Stimulated activated CD4-positive, alpha-beta T cell treated with anti-CD3 and anti-CD28 coated beads, TNF-alpha, amount 100 ng/mL, for 48 hours (primary cell): Measurements from ENCODE around the gene PRDX5.

Experiments used
- DNase-seq, 3 donors: peaks; one replicate each; pipeline ENCODE4 v3.0.0-alpha.2; 2020; ENCODE audit warnings: low read depth in 3 of 3

Gene PRDX5

GRCh38 chr11:64317961-64318765 lies at the start of gene PRDX5:
PRDX5 (plus strand) TSS chr11:64318121; CDS start chr11:64318216, 95 bp downstream.
- peak; percentile 86 to 92 (median 91) for DNase-seq

DNA sequence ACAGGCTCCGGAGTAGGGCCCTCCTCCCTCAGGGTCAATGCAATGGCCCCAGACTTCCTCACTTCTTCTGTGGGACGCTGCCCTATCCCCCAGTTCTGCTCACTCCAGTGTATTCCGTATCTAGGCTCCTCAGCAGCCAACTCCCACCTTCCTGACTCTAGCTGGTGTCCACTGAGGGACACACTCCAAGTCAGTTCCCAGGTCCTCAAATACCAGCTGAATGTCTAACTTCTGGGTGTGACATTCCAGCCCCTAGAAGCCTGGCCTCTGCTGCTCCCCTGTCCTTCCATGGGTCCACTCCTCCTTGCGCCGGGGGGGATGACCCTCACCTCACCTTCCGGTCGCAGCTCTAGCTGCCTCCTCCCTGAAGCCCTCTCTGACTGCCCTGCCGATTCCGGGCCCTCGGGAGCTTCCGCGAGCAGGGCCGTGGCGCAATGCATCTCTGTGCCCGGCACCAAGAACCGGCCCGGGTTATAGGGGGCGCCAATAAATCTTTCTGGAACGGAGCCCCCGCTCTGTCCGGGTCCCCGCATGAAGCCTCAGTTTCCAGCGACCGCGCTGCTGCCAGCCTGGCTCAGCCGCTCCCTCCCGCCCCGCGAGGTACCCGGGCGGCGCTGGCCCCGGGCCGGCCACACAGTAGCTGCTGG lies 48.9 kb upstream of the PRDX5 start:
- DNase-seq = no peak

DNA sequence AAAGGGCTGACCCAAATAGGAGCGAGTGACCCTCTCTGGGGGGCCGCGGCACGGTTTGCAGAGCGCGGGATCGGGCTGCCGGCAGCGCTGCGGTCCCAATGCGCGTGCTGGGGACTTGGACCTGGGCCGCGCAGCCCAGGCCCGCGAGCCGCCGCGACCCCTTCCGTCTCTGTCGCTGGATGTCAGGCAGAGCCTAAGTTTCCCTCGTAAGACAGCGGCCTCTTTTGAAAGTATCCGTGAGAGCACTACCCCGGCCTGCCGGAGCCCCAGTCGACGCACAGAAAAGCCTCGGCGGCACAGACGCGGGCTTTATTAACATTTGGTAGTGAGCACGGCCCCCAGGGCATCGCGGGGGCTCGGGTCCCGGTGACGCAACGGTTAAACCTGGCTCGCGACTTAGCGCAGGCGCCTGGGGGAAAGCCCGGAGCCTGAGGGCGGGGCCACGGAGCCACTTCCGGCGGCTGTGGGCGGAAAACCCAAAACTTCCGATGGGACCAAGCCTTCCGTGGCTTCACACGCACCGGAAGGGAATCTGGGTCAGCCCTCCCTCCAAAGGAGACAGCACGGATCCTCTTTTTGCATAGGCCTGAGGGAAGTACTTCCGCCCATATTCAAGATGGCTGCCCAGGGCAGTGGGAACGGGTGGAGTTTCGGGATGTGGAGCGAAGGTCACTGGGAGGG lies 48.2 kb upstream of the PRDX5 start:
- peak; percentile 94 to 96 (median 95) for DNase-seq

DNA sequence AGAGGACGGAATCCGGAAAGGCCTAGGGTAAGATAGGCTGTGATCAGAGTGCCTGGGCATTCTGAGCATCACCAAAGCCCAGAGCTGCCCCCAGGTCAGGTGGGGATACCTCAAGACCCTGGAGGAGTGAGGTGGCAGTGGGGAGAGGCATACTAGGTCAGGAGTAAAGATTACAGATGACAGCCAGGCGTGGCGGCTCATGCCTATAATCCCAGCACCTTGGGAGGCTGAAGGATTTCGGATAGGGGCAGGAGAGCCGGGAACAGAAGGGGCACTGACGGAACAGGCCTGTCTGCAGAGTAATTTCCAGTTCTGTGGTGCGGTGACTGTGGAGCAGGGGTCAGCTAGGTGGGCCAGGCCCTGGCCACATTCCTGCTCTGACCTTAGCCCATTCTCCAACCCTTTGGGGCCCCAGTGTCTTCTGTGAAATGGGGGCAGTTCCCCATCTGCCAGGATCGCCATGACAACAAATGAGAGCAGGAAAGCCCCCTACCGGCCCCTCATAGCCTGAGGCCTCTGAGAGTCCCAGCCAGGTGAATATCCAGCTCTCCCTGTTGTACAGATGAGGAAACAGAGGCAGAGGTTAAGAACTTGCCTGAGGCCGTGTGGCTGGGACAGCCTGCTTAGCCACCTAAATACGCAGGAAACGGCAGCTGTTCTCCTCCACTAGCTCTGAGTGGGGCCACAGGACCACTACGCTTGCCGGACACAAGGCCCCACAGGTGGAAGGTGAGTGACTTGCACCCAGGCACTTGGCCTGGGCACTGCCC lies 42.7 kb upstream of the PRDX5 start:
- DNase-seq = no peak

DNA sequence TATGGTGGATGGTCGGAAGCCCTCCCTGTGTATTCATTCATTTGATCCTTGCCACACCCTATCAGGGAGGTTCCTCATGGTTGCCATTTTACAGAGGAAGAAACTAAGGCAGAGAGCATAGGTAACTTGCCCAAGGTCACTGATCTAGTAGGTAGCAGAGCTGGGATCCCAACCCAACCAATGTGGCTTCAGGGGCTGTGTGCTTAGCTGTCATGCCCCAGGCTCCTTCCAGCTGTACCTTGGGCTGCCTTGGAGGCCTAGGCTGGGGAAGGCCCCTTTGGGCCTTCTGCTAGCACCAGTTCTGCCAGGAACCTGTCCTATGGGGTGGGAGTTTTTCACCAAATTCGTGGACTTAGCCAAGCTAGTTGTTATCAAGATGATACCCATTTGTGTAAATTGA lies 42.1 kb upstream of the PRDX5 start:
- no peak for DNase-seq

- DNase-seq = no peak
Observed at GRCh38 chr11:64276653-64277431, 41.1 kb upstream of the PRDX5 start.

GRCh38 chr11:64278576-64279190 lies 39.2 kb upstream of the PRDX5 start:
- DNase-seq = no peak

DNA sequence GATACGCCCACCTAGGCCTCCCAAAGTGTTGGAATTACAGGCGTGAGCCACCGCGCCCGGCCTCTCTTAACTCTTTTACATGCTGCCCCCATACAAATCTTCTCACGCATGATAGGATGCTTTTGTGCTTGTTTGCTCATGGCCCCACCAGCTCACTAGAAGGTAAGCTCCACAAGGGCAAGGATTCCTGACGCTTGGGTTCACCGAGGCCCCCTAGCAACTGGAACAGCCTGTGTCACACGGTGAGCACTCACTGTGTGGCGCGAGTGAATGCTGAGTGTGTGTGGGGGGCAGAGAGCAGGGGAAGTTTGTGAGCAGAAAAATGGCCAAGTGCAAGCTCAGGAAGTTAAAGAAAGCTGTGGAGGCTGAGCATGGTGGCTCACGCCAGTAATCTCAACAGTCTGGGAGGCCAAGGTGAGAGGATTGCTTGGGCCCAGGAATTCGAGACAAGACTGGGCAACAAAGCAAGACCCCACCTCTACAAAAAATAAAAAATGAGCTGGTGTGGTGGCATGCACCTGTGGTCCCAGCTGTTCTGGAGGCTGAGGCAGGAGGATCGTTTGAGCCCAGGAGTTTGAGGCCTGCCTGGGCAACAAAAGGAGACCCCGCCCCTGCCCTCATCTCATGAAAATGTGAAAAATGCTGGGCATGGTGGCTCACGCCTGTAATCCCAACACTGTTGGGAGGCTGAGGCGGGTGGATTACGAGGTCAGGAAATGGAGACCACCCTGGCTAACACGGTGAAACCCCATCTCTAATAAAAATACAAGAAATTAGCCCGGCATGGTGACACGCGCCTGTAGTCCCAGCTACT lies 35.8 kb upstream of the PRDX5 start:
- DNase-seq = no peak

DNA sequence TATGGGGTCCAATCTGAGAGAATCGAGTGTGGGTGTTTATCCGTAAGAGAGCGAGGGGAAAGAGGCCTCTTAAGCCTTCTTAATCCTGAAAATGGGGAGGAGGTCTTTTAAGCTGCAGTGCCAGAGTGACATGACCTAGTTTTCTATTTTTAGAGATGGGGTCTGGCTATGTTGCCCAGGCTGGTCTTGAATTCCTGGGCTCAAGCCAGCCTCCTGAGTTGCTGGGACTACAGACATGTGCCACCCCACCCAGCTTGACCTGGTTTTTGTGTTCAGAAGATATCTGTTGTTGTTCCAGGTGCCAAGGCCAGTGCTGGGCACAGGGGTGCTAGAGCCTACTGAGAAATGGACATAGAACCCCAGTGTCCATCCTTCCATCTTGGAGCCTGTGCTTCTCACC lies 34.8 kb upstream of the PRDX5 start:
- DNase-seq = no peak

GRCh38 chr11:64284048-64284961 lies 33.6 kb upstream of the PRDX5 start, which contains the start of gene BAD:
BAD (minus strand) TSS chr11:64284665; CDS start chr11:64284368, 297 bp downstream.
- DNase-seq = peak; percentile 87 to 90 (median 87)

DNA sequence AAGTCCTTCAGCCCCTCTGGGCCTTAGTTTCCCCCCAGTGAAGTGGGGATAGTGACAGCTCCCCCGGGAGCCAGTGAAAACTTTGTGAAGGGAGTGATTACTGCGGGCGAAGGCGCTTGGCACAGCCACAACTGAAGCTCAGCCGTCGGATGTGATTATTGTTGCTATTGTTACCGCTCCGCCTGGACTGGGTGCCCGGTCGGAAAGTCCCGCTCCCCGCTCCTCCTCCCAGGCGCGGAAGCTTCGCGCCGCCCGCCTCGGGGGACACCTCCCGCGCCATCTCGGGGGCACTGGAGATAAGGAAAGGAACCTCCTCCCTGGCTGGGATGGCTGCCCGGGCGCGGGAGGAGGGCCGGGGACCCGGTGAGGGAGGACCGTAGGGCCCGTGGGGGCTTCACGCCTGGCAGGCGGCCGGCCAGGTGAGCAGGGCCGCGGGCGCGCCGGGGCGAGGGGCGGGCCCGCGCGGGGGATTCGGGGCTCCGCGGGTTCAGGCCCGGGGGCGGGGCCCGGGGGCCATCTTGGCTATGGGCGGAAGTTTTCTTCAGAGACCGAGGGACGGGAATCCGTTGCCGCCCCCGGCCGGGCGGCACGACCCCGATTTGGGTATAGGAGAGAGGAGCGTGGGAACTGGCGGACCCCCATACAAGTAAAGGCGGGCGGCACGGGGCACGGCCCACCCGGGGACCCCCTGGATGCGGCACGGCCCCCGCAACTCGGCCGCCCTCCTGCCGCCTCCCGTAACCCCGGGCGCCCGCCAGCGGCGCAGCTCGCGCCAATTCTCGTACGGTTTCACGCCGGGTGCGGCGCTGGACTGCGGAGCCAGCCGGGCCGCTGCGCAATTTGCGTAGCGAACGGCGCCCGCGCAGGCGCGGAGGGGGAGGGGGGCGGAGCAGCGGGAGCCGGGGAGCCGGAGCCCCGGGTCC lies 32.7 kb upstream of the PRDX5 start, which contains the start of gene GPR137:
Gene GPR137, plus strand, starts transcription at position 887 of the 923 bp plus-strand sequence. CDS start 677 bp downstream, outside the sequence.
- DNase-seq = peak; percentile 74 to 87 (median 82)

GRCh38 chr11:64285885-64286800 lies 31.8 kb upstream of the PRDX5 start:
- no peak for DNase-seq

- DNase-seq = no peak
Observed at GRCh38 chr11:64286801-64287159, 31.1 kb upstream of the PRDX5 start.

- DNase-seq = no peak
Observed at GRCh38 chr11:64287676-64288352, 30.1 kb upstream of the PRDX5 start.

DNA sequence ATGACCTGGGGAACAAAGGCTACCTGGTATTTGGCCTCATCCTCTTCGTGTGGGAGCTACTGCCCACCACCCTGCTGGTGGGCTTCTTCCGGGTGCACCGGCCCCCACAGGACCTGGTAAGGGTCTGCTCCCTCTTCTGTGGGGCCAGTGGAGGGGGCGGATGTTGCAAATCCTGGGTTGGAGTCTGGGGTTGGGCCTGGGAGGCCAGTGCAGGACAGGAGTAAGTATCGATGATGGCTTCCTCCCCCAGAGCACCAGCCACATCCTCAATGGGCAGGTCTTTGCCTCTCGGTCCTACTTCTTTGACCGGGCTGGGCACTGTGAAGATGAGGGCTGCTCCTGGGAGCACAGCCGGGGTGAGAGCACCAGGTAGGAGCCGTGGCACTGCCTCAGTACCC lies 29.6 kb upstream of the PRDX5 start:
- DNase-seq = no peak
